A549 (cell line): ENCODE data around the gene GALNT16. TPM values are rescaled to one million over a fixed set of nuclear protein-coding genes. Genes with fewer than 3 reads are reported as not detected.
A peak's percentile ranks its signal among the peaks of the same experiment; 100 is the strongest.

Experiments
- ATAC-seq, 2 experiments: fragments of 200-7000 bp in 1 of 2; fragments of >200 bp in 1 of 2; cut with Nextera tagmentation in 1 of 2; cut with Tn5 transposase in 1 of 2; 3 replicates each; pipeline versions ENCODE4 v1.8.0 to v1.9.1; 2018 to 2020; ENCODE audit warnings: mild to moderate bottlenecking in 1 of 2, moderate library complexity in 1 of 2
- CTCF ChIA-PET: fragments of 300-600 bp; sonication (Branson Sonifier 250); formaldehyde crosslinking; extraction: SDS; loops from one replicate; lab custom pipeline; 2021; ENCODE audit warnings: antibody characterized with exemption, inconsistent platforms; lab: Yijun Ruan, JAX
- POLR2A ChIA-PET: fragments of 350-600 bp; formaldehyde crosslinking; extraction: SDS; loops from one replicate; lab custom pipeline; 2021; ENCODE audit warnings: antibody characterized with exemption, inconsistent platforms; lab: Yijun Ruan, JAX
- DNase-seq, 2 experiments: peaks; one replicate each; pipeline versions ENCODE4 v3.0.0 to v3.0.0-alpha.2; 2011 to 2016; ENCODE audit warnings: low read depth in 1 of 2, low spot score in 1 of 2
- FAIRE-seq: peaks from 2 replicates; lab custom pipeline; 2011; peaks lifted over from hg19 to GRCh38; lab: Jason Lieb, UNC
- H3K27ac ChIP-seq, 2 experiments: fragments of >200 bp; sonication (Bioruptor Twin); formaldehyde crosslinking; 3 replicates each; pipeline ENCODE4 v1.5.1; 2016 to 2017
- H3K4me1 ChIP-seq: fragments of >200 bp; sonication (Bioruptor Twin); formaldehyde crosslinking; 3 replicates; pipeline ENCODE4 v1.6.1; 2016
- H3K4me2 ChIP-seq: fragments of >200 bp; sonication (Bioruptor Twin); formaldehyde crosslinking; 3 replicates; pipeline ENCODE4 v1.6.1; 2016
- H3K4me3 ChIP-seq: fragments of >200 bp; sonication (Bioruptor Twin); formaldehyde crosslinking; 3 replicates; pipeline ENCODE4 v1.5.1; 2016
- H3K9me3 ChIP-seq: fragments of >200 bp; sonication (Bioruptor Twin); formaldehyde crosslinking; 3 replicates; pipeline ENCODE4 v1.6.1; 2016
- CBX8 ChIP-seq: fragments of 200-600 bp; sonication (generic); IDR thresholded peaks from 2 replicates; pipeline ENCODE4 v1.6.1; 2016
- CEBPB ChIP-seq, 2 experiments: fragments of >200 bp in 1 of 2; sonication (Bioruptor Twin) in 1 of 2; formaldehyde crosslinking in 1 of 2; IDR thresholded peaks; 2 replicates each; pipeline ENCODE4 v1.6.1; 2012 to 2016
- EHF ChIP-seq: fragments of 250-450 bp; sonication (Bioruptor Pico); IDR thresholded peaks from 2 replicates; pipeline ENCODE4 v1.5.0; 2020; ENCODE audit warnings: mild to moderate bottlenecking
- ESRRA ChIP-seq: fragments of 150-350 bp; IDR thresholded peaks from 2 replicates; pipeline ENCODE4 v1.6.1; 2014; ENCODE audit warnings: mild to moderate bottlenecking, low read length, borderline replicate concordance
- FOSB ChIP-seq: fragments of 250-450 bp; sonication (Bioruptor Pico); IDR thresholded peaks from 2 replicates; pipeline ENCODE4 v1.5.0; 2020; ENCODE audit warnings: mild to moderate bottlenecking, moderate library complexity
- FOXS1 ChIP-seq: fragments of 250-450 bp; sonication (Bioruptor Pico); IDR thresholded peaks from 2 replicates; pipeline ENCODE4 v1.5.0; 2020; ENCODE audit warnings: mild to moderate bottlenecking, moderate library complexity
- GATA3 ChIP-seq: IDR thresholded peaks from 2 replicates; pipeline ENCODE4 v1.6.1; 2012; ENCODE audit warnings: borderline replicate concordance
- HDAC2 ChIP-seq: fragments of 200-600 bp; sonication (generic); IDR thresholded peaks from 2 replicates; pipeline ENCODE4 v1.6.1; 2016
- JUN ChIP-seq, 2 experiments: fragments of >200 bp; sonication (Bioruptor Twin); formaldehyde crosslinking; IDR thresholded peaks; 2 replicates in 1 of 2; 3 replicates in 1 of 2; pipeline ENCODE4 v1.6.1; 2016 to 2017
- JUNB ChIP-seq: fragments of >200 bp; sonication (Bioruptor Twin); formaldehyde crosslinking; IDR thresholded peaks from 2 replicates; pipeline ENCODE4 v1.6.1; 2016
- KDM1A ChIP-seq: fragments of 200-600 bp; sonication (generic); IDR thresholded peaks from 2 replicates; pipeline ENCODE4 v1.6.1; 2016; ENCODE audit warnings: low read depth, mild to moderate bottlenecking
- NPAS2 ChIP-seq: fragments of 250-450 bp; sonication (Bioruptor Pico); IDR thresholded peaks from 2 replicates; pipeline ENCODE4 v1.8.0; 2022; ENCODE audit warnings: mild to moderate bottlenecking, moderate library complexity, borderline replicate concordance
- POLR2A ChIP-seq: IDR thresholded peaks from 2 replicates; pipeline ENCODE4 v1.6.1; 2012; ENCODE audit warnings: mild to moderate bottlenecking, low read length
- POLR2AphosphoS2 ChIP-seq: conservative IDR thresholded peaks from 2 replicates; pipeline ENCODE4 v1.6.1; 2012; ENCODE audit warnings: low read length, improper control_type of control experiment, inconsistent platforms
- RAD21 ChIP-seq, 2 experiments: fragments of >200 bp in 1 of 2; sonication (Bioruptor Twin) in 1 of 2; formaldehyde crosslinking in 1 of 2; IDR thresholded peaks in 1 of 2; conservative IDR thresholded peaks in 1 of 2; 2 replicates in 1 of 2; 3 replicates in 1 of 2; pipeline ENCODE4 v1.6.1; 2012 to 2018; ENCODE audit warnings: inconsistent platforms in 1 of 2
- RNF2 ChIP-seq: fragments of 200-600 bp; sonication (generic); IDR thresholded peaks from 2 replicates; pipeline ENCODE4 v1.6.1; 2016; ENCODE audit warnings: low read depth, mild to moderate bottlenecking, antibody characterized with exemption, moderate library complexity, borderline replicate concordance
- SREBF2 ChIP-seq: fragments of 450-650 bp; IDR thresholded peaks from 2 replicates; pipeline ENCODE4 v1.6.1; 2014; ENCODE audit warnings: mild to moderate bottlenecking, moderate library complexity
- TP53 ChIP-seq: fragments of 250-450 bp; sonication (Bioruptor Pico); IDR thresholded peaks from 2 replicates; pipeline ENCODE4 v1.5.0; 2021; ENCODE audit warnings: mild to moderate bottlenecking, moderate library complexity
- ZC3H11A ChIP-seq: fragments of 450-650 bp; IDR thresholded peaks from 2 replicates; pipeline ENCODE4 v1.6.1; 2014; ENCODE audit warnings: antibody characterized with exemption, mild to moderate bottlenecking
- whole genome bisulfite sequencing: methylation state at CpG from one replicate; pipeline ENCODE4 v1.1.6; 2017; ENCODE audit errors: missing lambda C conversion rate; 5-methylcytosine and 5-hydroxymethylcytosine counted together
- polyA plus RNA-seq, 4 experiments: library from polyadenylated mRNA; depleted of rRNA in 3 of 4; stranded (reverse); fragments of >200 nt; fragmentation: RNase III in 1 of 4; extraction: RNeasy Plus Mini Kit Qiagen cat#74134 plus additional on column Dnase treatment in 1 of 4; gene quantifications; 2 replicates in 3 of 4; 3 replicates in 1 of 4; pipeline ENCODE4 v1.2.3, GENCODE V29; 2011 to 2017
- TF ChIP-seq, protein P1 (sequence below): fragments of >200 bp; sonication (Bioruptor Twin); formaldehyde crosslinking; IDR thresholded peaks from 3 replicates; pipeline ENCODE4 v1.6.1; 2016
- TF ChIP-seq, protein P2 (sequence below): fragments of >200 bp; sonication (Bioruptor Twin); formaldehyde crosslinking; IDR thresholded peaks from 3 replicates; pipeline ENCODE4 v1.5.1; 2016
- TF ChIP-seq, protein P3 (sequence below): IDR thresholded peaks from 2 replicates; pipeline ENCODE4 v1.6.1; 2012
- TF ChIP-seq, protein P4 (sequence below): fragments of >200 bp; sonication (Bioruptor Twin); formaldehyde crosslinking; IDR thresholded peaks from 2 replicates; pipeline ENCODE4 v1.6.1; 2016
- TF ChIP-seq, protein P5 (sequence below): fragments of 250-450 bp; sonication (Bioruptor Pico); IDR thresholded peaks from 2 replicates; pipeline ENCODE4 v1.5.0; 2020; ENCODE audit warnings: low read depth, mild to moderate bottlenecking, moderate library complexity

Gene GALNT16
- polyA plus RNA-seq, 2 of the 4 experiments (the other 2 are of a cell fraction) = 2.8 to 3.4 TPM

DNA sequence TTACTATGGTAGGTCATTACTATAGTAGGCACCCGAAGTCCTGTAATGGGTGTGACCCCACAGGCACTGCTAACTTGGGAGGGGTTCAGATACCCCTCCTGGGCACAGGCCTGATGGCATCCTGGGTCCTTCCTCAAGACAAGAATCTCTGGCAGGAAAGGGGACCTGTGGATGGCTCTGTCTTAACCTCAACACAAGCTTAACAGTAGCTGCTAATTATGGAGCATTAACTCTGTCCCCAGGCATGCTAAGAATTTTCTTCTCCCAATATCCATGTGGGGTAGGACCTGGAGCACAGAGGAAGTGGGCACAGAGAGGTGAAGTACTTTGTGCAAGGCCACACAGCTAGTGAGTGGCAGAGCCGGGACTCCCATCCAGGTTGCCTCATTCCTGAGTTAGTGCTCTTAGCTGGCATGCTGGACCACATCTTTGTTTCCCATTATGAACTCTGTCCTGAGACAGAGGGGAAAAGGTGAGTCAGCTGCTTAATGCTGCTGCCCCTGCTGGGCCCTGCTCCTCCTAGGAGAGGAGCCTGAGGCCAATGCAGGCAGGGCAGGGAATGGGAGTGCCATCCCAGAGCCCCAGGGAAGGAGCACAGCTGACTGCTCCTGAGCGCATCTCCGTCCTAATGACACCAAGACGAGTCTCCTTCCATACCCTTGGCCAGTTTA, 32.1 kb downstream of the GALNT16 start:
- no peak for DNase-seq
- Histone ChIP-seq H3K4me2 (no peak overlapping the region), H3K4me3 (no peak overlapping the region), H3K9me3 (no peaks in the 10 kb centered on the region), H3K4me1 (peaks cover 7% of the 10 kb centered on the region; the same call in 2 of the 3 replicates), H3K27ac (no peak overlapping the region)
- 59% methylated on average over 5 of the region's 5 CpGs for WGBS
- no peak for FAIRE-seq
- peak; percentile 44 to 61; a peak in 5 of 6 replicates for ATAC-seq
- ChIA-PET POLR2A (no interaction called here), CTCF (interaction anchor here (1.0 to 3.7 kb wide), 6 partner anchors 9 to 293 kb away, joined by 3 to 9 read pairs (median 4); no protein-coding TSS in a partner anchor)
- TF ChIP-seq ESRRA (no peak), POLR2A (no peak), FOSB (CRISPR knock-in tag) (no peak), CEBPB (IDR thresholded peaks at IDR 0.05) (no peak), GATA3 (no peak), POLR2AphosphoS2 (no peak), JUNB (no peak), FOXS1 (CRISPR knock-in tag) (no peak)
- TF ChIP-seq, protein P1, sequence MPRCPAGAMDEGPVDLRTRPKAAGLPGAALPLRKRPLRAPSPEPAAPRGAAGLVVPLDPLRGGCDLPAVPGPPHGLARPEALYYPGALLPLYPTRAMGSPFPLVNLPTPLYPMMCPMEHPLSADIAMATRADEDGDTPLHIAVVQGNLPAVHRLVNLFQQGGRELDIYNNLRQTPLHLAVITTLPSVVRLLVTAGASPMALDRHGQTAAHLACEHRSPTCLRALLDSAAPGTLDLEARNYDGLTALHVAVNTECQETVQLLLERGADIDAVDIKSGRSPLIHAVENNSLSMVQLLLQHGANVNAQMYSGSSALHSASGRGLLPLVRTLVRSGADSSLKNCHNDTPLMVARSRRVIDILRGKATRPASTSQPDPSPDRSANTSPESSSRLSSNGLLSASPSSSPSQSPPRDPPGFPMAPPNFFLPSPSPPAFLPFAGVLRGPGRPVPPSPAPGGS = no peak
- TF ChIP-seq, protein P2, sequence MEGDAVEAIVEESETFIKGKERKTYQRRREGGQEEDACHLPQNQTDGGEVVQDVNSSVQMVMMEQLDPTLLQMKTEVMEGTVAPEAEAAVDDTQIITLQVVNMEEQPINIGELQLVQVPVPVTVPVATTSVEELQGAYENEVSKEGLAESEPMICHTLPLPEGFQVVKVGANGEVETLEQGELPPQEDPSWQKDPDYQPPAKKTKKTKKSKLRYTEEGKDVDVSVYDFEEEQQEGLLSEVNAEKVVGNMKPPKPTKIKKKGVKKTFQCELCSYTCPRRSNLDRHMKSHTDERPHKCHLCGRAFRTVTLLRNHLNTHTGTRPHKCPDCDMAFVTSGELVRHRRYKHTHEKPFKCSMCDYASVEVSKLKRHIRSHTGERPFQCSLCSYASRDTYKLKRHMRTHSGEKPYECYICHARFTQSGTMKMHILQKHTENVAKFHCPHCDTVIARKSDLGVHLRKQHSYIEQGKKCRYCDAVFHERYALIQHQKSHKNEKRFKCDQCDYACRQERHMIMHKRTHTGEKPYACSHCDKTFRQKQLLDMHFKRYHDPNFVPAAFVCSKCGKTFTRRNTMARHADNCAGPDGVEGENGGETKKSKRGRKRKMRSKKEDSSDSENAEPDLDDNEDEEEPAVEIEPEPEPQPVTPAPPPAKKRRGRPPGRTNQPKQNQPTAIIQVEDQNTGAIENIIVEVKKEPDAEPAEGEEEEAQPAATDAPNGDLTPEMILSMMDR = no peak
- TF ChIP-seq, all 56 proteins: peak for 0

DNA sequence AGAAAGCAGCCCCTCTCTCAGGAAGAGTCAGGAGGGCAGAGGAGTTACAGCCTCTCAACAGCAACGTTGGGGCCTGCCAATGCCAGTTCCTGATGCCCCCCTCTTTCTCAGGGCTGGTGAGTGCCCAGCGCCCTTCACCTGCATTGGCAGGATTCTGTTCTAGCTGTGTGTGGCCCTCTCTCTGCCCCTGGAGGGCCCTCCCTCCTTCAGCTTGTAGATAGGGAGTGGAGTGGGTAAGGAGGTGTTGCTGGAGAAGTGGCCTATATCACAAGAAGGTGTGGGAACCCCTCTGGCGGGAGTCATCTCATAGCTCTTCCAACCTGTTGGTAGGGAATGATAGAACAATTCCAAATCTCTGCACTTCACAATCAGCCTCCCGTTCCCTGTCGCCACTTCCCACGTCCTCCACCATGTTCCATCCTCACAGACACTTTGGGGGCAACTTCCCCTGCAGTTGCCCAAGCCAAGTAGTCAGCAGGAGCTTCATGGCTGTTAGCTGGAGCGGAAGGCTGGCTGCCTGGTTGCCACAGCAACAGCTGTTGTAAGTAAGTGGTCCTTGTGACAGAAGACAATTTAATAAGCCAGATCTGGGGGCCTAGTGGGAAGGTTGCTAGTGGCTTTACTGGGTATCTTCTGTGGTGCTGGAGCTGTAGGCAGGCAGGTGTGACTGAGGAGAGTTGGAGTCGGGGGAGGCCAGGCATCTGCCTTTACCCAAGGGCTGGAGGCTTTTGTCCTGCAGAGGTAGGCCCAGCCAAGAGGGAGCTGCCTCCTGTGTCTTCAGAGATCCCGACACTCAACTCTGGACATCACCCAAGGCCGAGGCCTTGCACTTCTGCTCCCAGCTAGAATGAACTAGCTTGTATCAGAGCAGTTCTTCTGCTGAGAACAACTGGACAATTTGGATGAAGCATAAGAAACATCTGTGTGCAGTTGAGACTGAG, 38.4 kb downstream of the GALNT16 start:
- Histone ChIP-seq H3K27ac (no peak overlapping the region), H3K4me1 (no peaks in the 10 kb centered on the region), H3K4me3 (no peak overlapping the region), H3K9me3 (no peaks in the 10 kb centered on the region), H3K4me2 (no peak overlapping the region)
- DNase-seq (no peak), FAIRE-seq (no peak), ATAC-seq (no peak)
- 61% methylated on average over 10 of the region's 10 CpGs for WGBS
- TF ChIP-seq, protein P3, sequence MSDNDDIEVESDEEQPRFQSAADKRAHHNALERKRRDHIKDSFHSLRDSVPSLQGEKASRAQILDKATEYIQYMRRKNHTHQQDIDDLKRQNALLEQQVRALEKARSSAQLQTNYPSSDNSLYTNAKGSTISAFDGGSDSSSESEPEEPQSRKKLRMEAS = no peak
- TF ChIP-seq NPAS2 (CRISPR knock-in tag) (no peak), CBX8 (no peak), RNF2 (no peak), JUNB (no peak), CEBPB (IDR thresholded peaks at IDR 0.05) (no peak), ZC3H11A (no peak), EHF (CRISPR knock-in tag) (no peak), POLR2AphosphoS2 (no peak)
- ChIA-PET POLR2A (no interaction called here), CTCF (interaction anchor here (0.9 to 2.4 kb wide), 10 partner anchors 10 to 169 kb away, joined by 3 to 9 read pairs (median 4); partner anchors contain the start of gene GALNT16)

DNA sequence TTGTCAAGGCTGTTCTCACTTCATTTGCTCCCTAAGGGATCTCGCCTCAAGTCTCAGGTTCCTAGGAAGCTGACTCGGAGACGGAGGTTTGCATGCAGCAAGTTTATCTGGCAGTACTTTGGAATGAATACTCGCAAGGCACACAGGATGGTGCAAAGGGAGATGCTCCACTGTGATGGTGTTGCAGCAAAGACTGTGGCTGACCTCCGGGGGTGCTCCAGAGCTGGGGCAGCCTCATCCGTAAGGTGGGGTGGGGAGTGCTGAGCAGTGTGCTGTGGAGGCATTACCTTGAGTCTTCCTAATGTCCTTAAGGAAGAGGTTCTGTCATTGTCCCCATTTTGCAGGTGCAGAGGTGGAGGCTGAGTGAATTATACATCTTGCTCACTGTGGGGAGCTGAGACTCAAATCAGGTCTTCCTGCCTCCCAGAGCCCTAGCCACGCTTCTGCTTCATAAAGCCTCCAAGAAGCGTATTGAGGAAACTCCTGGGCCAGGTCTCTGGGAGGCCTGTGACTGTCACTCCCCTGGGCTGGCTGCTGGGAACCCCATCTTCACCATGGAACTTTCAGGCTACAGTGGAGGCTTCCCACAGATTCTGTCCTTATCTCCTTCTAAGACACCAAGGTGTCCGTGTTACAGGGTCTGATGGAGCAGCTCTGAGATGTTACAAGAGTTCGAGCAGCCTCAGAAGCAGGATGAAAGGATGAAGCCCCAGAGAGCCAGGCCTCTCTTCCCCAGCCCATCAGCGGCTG, 39.5 kb downstream of the GALNT16 start:
- FAIRE-seq (no peak), DNase-seq (no peak), ATAC-seq (peak; percentile 85 to 86)
- no peaks in the 10 kb centered on the region for H3K9me3 ChIP-seq
- no peak overlapping the region for H3K4me3 ChIP-seq
- H3K4me1 ChIP-seq = no peaks in the 10 kb centered on the region
- 75% methylated on average over 11 of the region's 11 CpGs for WGBS
- ChIA-PET CTCF (interaction anchor here (0.9 to 2.4 kb wide), 7 partner anchors 10 to 170 kb away, joined by 3 to 9 read pairs (median 5); partner anchors contain the start of gene GALNT16), POLR2A (no interaction called here)
- no peak overlapping the region for H3K4me2 ChIP-seq
- no peak overlapping the region for H3K27ac ChIP-seq
- TF ChIP-seq GATA3 = no peak
- no peak for TF ChIP-seq HDAC2
- no peak for TF ChIP-seq RAD21 (conservative IDR thresholded peaks at IDR 0.05 in 1 of 2, IDR thresholded peaks at IDR 0.05 in 1 of 2)
- TF ChIP-seq TP53 (CRISPR knock-in tag) = no peak
- no peak for TF ChIP-seq FOXS1 (CRISPR knock-in tag)
- TF ChIP-seq POLR2AphosphoS2 = no peak
- TF ChIP-seq SREBF2 = no peak
- TF ChIP-seq, protein P4, sequence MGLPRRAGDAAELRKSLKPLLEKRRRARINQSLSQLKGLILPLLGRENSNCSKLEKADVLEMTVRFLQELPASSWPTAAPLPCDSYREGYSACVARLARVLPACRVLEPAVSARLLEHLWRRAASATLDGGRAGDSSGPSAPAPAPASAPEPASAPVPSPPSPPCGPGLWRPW = no peak
- TF ChIP-seq, protein P5, sequence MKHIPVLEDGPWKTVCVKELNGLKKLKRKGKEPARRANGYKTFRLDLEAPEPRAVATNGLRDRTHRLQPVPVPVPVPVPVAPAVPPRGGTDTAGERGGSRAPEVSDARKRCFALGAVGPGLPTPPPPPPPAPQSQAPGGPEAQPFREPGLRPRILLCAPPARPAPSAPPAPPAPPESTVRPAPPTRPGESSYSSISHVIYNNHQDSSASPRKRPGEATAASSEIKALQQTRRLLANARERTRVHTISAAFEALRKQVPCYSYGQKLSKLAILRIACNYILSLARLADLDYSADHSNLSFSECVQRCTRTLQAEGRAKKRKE = no peak
- TF ChIP-seq, protein P1 = no peak
- no peak for TF ChIP-seq JUN (IDR thresholded peaks at IDR 0.05)
- no peak for TF ChIP-seq KDM1A
